ENCODE results near the gene ITGB2. TPM values are rescaled to one million over a fixed set of nuclear protein-coding genes. Genes with fewer than 3 reads are reported as not detected.

ITGB2 gene
- polyA plus RNA-seq, 2 donors: 7.3 to 10.0 TPM

GRCh38 chr21:44949161-44949778 is 28.6 kb upstream of the ITGB2 start:
- Histone ChIP-seq H3K27me3 (ENCODE audit: control insufficient read depth in 1 of 2, insufficient read depth in 2 of 2, low read length in 2 of 2) (no peaks in the 10 kb centered on the region), H3K4me1 (ENCODE audit: control insufficient read depth in 2 of 2, insufficient read depth in 2 of 2, low read length in 1 of 2) (peaks cover 3 to 7% of the 10 kb centered on the region in 2 donors), H3K9me3 (ENCODE audit: control insufficient read depth in 2 of 2, insufficient read depth in 1 of 2, low read depth in 1 of 2, low read length in 1 of 2) (no peaks in the 10 kb centered on the region), H3K36me3 (ENCODE audit: control insufficient read depth in 2 of 2, insufficient read depth in 2 of 2, low read length in 1 of 2) (peaks cover 3 to 37% of the 10 kb centered on the region in 2 donors), H3K4me3 (ENCODE audit: low read depth in 1 of 2, low read length in 2 of 2) (no peak overlapping the region), H3K27ac (ENCODE audit: low read depth in 2 of 2, low read length in 1 of 2) (no peak overlapping the region)
- whole genome bisulfite sequencing, 2 donors: 72 to 81% methylated on average over 30 of the region's 30 CpGs

GRCh38 chr21:44948426-44949120 is 27.9 kb upstream of the ITGB2 start:
- Histone ChIP-seq H3K4me3 (ENCODE audit: low read depth in 1 of 2, low read length in 2 of 2) (no peak overlapping the region), H3K27ac (ENCODE audit: low read depth in 2 of 2, low read length in 1 of 2) (no peak overlapping the region), H3K4me1 (ENCODE audit: control insufficient read depth in 2 of 2, insufficient read depth in 2 of 2, low read length in 1 of 2) (peaks cover 3 to 4% of the 10 kb centered on the region in 2 donors), H3K36me3 (ENCODE audit: control insufficient read depth in 2 of 2, insufficient read depth in 2 of 2, low read length in 1 of 2) (peaks cover 3 to 36% of the 10 kb centered on the region in 2 donors), H3K27me3 (ENCODE audit: control insufficient read depth in 1 of 2, insufficient read depth in 2 of 2, low read length in 2 of 2) (no peaks in the 10 kb centered on the region), H3K9me3 (ENCODE audit: control insufficient read depth in 2 of 2, insufficient read depth in 1 of 2, low read depth in 1 of 2, low read length in 1 of 2) (no peaks in the 10 kb centered on the region)
- 81 to 85% methylated on average over 16 of the region's 16 CpGs for WGBS, 2 donors

- Histone ChIP-seq H3K4me1 (ENCODE audit: control insufficient read depth in 2 of 2, insufficient read depth in 2 of 2, low read length in 1 of 2) (peaks cover 3 to 4% of the 10 kb centered on the region in 2 donors), H3K36me3 (ENCODE audit: control insufficient read depth in 2 of 2, insufficient read depth in 2 of 2, low read length in 1 of 2) (peaks cover 3 to 36% of the 10 kb centered on the region in 2 donors), H3K4me3 (ENCODE audit: low read depth in 1 of 2, low read length in 2 of 2) (no peak overlapping the region), H3K27me3 (ENCODE audit: control insufficient read depth in 1 of 2, insufficient read depth in 2 of 2, low read length in 2 of 2) (no peaks in the 10 kb centered on the region), H3K27ac (ENCODE audit: low read depth in 2 of 2, low read length in 1 of 2) (no peak overlapping the region), H3K9me3 (ENCODE audit: control insufficient read depth in 2 of 2, insufficient read depth in 1 of 2, low read depth in 1 of 2, low read length in 1 of 2) (no peaks in the 10 kb centered on the region)
- WGBS, 2 donors: 91 to 92% methylated on average over 33 of the region's 33 CpGs
Observed at GRCh38 chr21:44947930-44948331, 27.2 kb upstream of the ITGB2 start.

GRCh38 chr21:44947111-44947929 is 26.6 kb upstream of the ITGB2 start:
- Histone ChIP-seq H3K9me3 (ENCODE audit: control insufficient read depth in 2 of 2, insufficient read depth in 1 of 2, low read depth in 1 of 2, low read length in 1 of 2) (no peaks in the 10 kb centered on the region), H3K27me3 (ENCODE audit: control insufficient read depth in 1 of 2, insufficient read depth in 2 of 2, low read length in 2 of 2) (no peaks in the 10 kb centered on the region), H3K27ac (ENCODE audit: low read depth in 2 of 2, low read length in 1 of 2) (no peak overlapping the region), H3K4me1 (ENCODE audit: control insufficient read depth in 2 of 2, insufficient read depth in 2 of 2, low read length in 1 of 2) (peaks cover 3 to 4% of the 10 kb centered on the region in 2 donors), H3K36me3 (ENCODE audit: control insufficient read depth in 2 of 2, insufficient read depth in 2 of 2, low read length in 1 of 2) (peaks cover 3 to 33% of the 10 kb centered on the region in 2 donors), H3K4me3 (ENCODE audit: low read depth in 1 of 2, low read length in 2 of 2) (no peak overlapping the region)
- 76 to 78% methylated on average over 22 of the region's 22 CpGs for WGBS, 2 donors

GRCh38 chr21:44946254-44947041 is 25.7 kb upstream of the ITGB2 start:
- 86 to 89% methylated on average over 25 of the region's 25 CpGs for WGBS, 2 donors
- no peaks in the 10 kb centered on the region for H3K27me3 ChIP-seq (ENCODE audit: control insufficient read depth in 1 of 2, insufficient read depth in 2 of 2, low read length in 2 of 2)
- H3K9me3 ChIP-seq (ENCODE audit: control insufficient read depth in 2 of 2, insufficient read depth in 1 of 2, low read depth in 1 of 2, low read length in 1 of 2): no peaks in the 10 kb centered on the region
- no peak overlapping the region for H3K4me3 ChIP-seq (ENCODE audit: low read depth in 1 of 2, low read length in 2 of 2)
- peaks cover 3 to 31% of the 10 kb centered on the region in 2 donors for H3K36me3 ChIP-seq (ENCODE audit: control insufficient read depth in 2 of 2, insufficient read depth in 2 of 2, low read length in 1 of 2)
- peaks cover 7 to 8% of the 10 kb centered on the region in 2 donors for H3K4me1 ChIP-seq (ENCODE audit: control insufficient read depth in 2 of 2, insufficient read depth in 2 of 2, low read length in 1 of 2)
- no peak overlapping the region for H3K27ac ChIP-seq (ENCODE audit: low read depth in 2 of 2, low read length in 1 of 2)

GRCh38 chr21:44944596-44944995 is 23.9 kb upstream of the ITGB2 start:
- Histone ChIP-seq H3K36me3 (ENCODE audit: control insufficient read depth in 2 of 2, insufficient read depth in 2 of 2, low read length in 1 of 2) (peaks cover 3 to 24% of the 10 kb centered on the region in 2 donors), H3K27me3 (ENCODE audit: control insufficient read depth in 1 of 2, insufficient read depth in 2 of 2, low read length in 2 of 2) (no peaks in the 10 kb centered on the region), H3K4me1 (ENCODE audit: control insufficient read depth in 2 of 2, insufficient read depth in 2 of 2, low read length in 1 of 2) (peaks cover 7 to 8% of the 10 kb centered on the region in 2 donors), H3K4me3 (ENCODE audit: low read depth in 1 of 2, low read length in 2 of 2) (no peak overlapping the region), H3K9me3 (ENCODE audit: control insufficient read depth in 2 of 2, insufficient read depth in 1 of 2, low read depth in 1 of 2, low read length in 1 of 2) (no peaks in the 10 kb centered on the region), H3K27ac (ENCODE audit: low read depth in 2 of 2, low read length in 1 of 2) (no peak overlapping the region)
- WGBS, 2 donors: 94 to 97% methylated on average over 10 of the region's 10 CpGs

- H3K36me3 ChIP-seq (ENCODE audit: control insufficient read depth in 2 of 2, insufficient read depth in 2 of 2, low read length in 1 of 2): peaks cover 3 to 24% of the 10 kb centered on the region in 2 donors
- 88 to 90% methylated on average over 24 of the region's 24 CpGs for WGBS, 2 donors
Observed at GRCh38 chr21:44943686-44944550, 23.2 kb upstream of the ITGB2 start.

GRCh38 chr21:44943005-44943685 is 22.4 kb upstream of the ITGB2 start:
- 85 to 89% methylated on average over 15 of the region's 15 CpGs for WGBS, 2 donors
- Histone ChIP-seq H3K4me3 (ENCODE audit: low read depth in 1 of 2, low read length in 2 of 2) (no peak overlapping the region), H3K27ac (ENCODE audit: low read depth in 2 of 2, low read length in 1 of 2) (no peak overlapping the region), H3K27me3 (ENCODE audit: control insufficient read depth in 1 of 2, insufficient read depth in 2 of 2, low read length in 2 of 2) (no peaks in the 10 kb centered on the region), H3K9me3 (ENCODE audit: control insufficient read depth in 2 of 2, insufficient read depth in 1 of 2, low read depth in 1 of 2, low read length in 1 of 2) (no peaks in the 10 kb centered on the region), H3K4me1 (ENCODE audit: control insufficient read depth in 2 of 2, insufficient read depth in 2 of 2, low read length in 1 of 2) (peaks cover 7 to 11% of the 10 kb centered on the region in 2 donors), H3K36me3 (ENCODE audit: control insufficient read depth in 2 of 2, insufficient read depth in 2 of 2, low read length in 1 of 2) (peaks cover 3 to 21% of the 10 kb centered on the region in 2 donors)

More at GRCh38 chr21:44943686-44944550, 23.2 kb upstream of the ITGB2 start:
- H3K9me3 ChIP-seq (ENCODE audit: control insufficient read depth in 2 of 2, insufficient read depth in 1 of 2, low read depth in 1 of 2, low read length in 1 of 2): no peaks in the 10 kb centered on the region
- H3K4me3 ChIP-seq (ENCODE audit: low read depth in 1 of 2, low read length in 2 of 2): no peak overlapping the region
- H3K4me1 ChIP-seq (ENCODE audit: control insufficient read depth in 2 of 2, insufficient read depth in 2 of 2, low read length in 1 of 2): peaks cover 7 to 9% of the 10 kb centered on the region in 2 donors
- no peak overlapping the region for H3K27ac ChIP-seq (ENCODE audit: low read depth in 2 of 2, low read length in 1 of 2)
- no peaks in the 10 kb centered on the region for H3K27me3 ChIP-seq (ENCODE audit: control insufficient read depth in 1 of 2, insufficient read depth in 2 of 2, low read length in 2 of 2)

Data from esophagus (tissue), 2 donors.